GM21717 (cell line): Measurements from ENCODE around the gene CD160.
"Not testable (repeated sequence)": the region's sequence is repeated elsewhere in the genome, so short reads cannot be mapped to it uniquely, and the experiment has no call there.

Experiments
- ATAC-seq: cut with Tn5 transposase; IDR thresholded peaks from one replicate; pipeline ENCODE4 v1.9.1; 2021; ENCODE audit warnings: mild to moderate bottlenecking, moderate library complexity; ENCODE audit not compliant: unreplicated experiment

CD160 gene

GRCh38 chr1:145758116-145758515, 38.8 kb downstream of the CD160 start:
- ATAC-seq, result no peak

GRCh38 chr1:145758575-145758974, 39.3 kb downstream of the CD160 start:
- ATAC-seq, result no peak

GRCh38 chr1:145759721-145760120, 40.4 kb downstream of the CD160 start:
- ATAC-seq, result no peak

- not testable (repeated sequence) for ATAC-seq
Measured at GRCh38 chr1:145760395-145760949, 41.2 kb downstream of the CD160 start.

- not testable (repeated sequence) for ATAC-seq
Measured at GRCh38 chr1:145761498-145761897, 42.2 kb downstream of the CD160 start.

- not testable (repeated sequence) for ATAC-seq
Measured at GRCh38 chr1:145762001-145762400, 42.7 kb downstream of the CD160 start.

- not testable (repeated sequence) for ATAC-seq
Measured at GRCh38 chr1:145764231-145764940, 45.1 kb downstream of the CD160 start.

- not testable (repeated sequence) for ATAC-seq
Measured at GRCh38 chr1:145765127-145765526, 45.8 kb downstream of the CD160 start.

- not testable (repeated sequence) for ATAC-seq
Measured at GRCh38 chr1:145765585-145766360, 46.5 kb downstream of the CD160 start.

GRCh38 chr1:145766926-145767325, 47.6 kb downstream of the CD160 start:
- not testable (repeated sequence) for ATAC-seq

- not testable (repeated sequence) for ATAC-seq
Measured at GRCh38 chr1:145768004-145768403, 48.7 kb downstream of the CD160 start.

GRCh38 chr1:145771056-145771455, 51.8 kb downstream of the CD160 start:
- ATAC-seq, result no peak

- ATAC-seq, result no peak
Measured at GRCh38 chr1:145773423-145773822, 54.1 kb downstream of the CD160 start.

GRCh38 chr1:145777357-145778145, 58.3 kb downstream of the CD160 start:
- ATAC-seq, result no peak

GRCh38 chr1:145778146-145778540, 58.8 kb downstream of the CD160 start:
- no peak for ATAC-seq

- no peak for ATAC-seq
Measured at GRCh38 chr1:145782272-145783099, 63.2 kb downstream of the CD160 start.

GRCh38 chr1:145784409-145784808, 65.1 kb downstream of the CD160 start:
- no peak for ATAC-seq

- ATAC-seq, result no peak
Measured at GRCh38 chr1:145785547-145785946, 66.2 kb downstream of the CD160 start.

GRCh38 chr1:145786271-145786670, 67.0 kb downstream of the CD160 start:
- no peak for ATAC-seq

- no peak for ATAC-seq
Measured at GRCh38 chr1:145788580-145788979, 69.3 kb downstream of the CD160 start.
